Esophagus squamous epithelium (tissue), 4 donors: ENCODE results near the gene YIPF1.

Source experiments
- POLR2A ChIP-seq, 4 donors: fragments of 450-650 bp; IDR thresholded peaks; one replicate each; pipeline ENCODE4 v1.6.1; 2017; ENCODE audit warnings: antibody characterized with exemption in 4 of 4, mild to moderate bottlenecking in 4 of 4, moderate library complexity in 3 of 4
- TF ChIP-seq, protein P1 (sequence below), 6 experiments: fragments of 450-650 bp in 4 of 6; fragments of 200-600 bp in 2 of 6; sonication (generic) in 2 of 6; IDR thresholded peaks; one replicate each; pipeline ENCODE4 v1.5.1; 2016 to 2019; ENCODE audit warnings: antibody characterized with exemption in 6 of 6, mild to moderate bottlenecking in 4 of 6, moderate library complexity in 4 of 6

GRCh38 chr1:53819387-53819786 is 70.2 kb downstream of the YIPF1 start:
- TF ChIP-seq, protein P1, sequence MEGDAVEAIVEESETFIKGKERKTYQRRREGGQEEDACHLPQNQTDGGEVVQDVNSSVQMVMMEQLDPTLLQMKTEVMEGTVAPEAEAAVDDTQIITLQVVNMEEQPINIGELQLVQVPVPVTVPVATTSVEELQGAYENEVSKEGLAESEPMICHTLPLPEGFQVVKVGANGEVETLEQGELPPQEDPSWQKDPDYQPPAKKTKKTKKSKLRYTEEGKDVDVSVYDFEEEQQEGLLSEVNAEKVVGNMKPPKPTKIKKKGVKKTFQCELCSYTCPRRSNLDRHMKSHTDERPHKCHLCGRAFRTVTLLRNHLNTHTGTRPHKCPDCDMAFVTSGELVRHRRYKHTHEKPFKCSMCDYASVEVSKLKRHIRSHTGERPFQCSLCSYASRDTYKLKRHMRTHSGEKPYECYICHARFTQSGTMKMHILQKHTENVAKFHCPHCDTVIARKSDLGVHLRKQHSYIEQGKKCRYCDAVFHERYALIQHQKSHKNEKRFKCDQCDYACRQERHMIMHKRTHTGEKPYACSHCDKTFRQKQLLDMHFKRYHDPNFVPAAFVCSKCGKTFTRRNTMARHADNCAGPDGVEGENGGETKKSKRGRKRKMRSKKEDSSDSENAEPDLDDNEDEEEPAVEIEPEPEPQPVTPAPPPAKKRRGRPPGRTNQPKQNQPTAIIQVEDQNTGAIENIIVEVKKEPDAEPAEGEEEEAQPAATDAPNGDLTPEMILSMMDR (IDR thresholded peaks at IDR 0.05) = no peak
- no peak for TF ChIP-seq POLR2A (IDR thresholded peaks at IDR 0.05)
